SKM-1 treated with dmso at 0.1 percent for 144 hours (cell line): ENCODE data around the gene PSMD14.

Source experiments
- DNase-seq: peaks from one replicate; lab custom pipeline; 2025; ENCODE audit not compliant: unreplicated experiment; lab: John Stamatoyannopoulos, UW

Gene PSMD14

DNA sequence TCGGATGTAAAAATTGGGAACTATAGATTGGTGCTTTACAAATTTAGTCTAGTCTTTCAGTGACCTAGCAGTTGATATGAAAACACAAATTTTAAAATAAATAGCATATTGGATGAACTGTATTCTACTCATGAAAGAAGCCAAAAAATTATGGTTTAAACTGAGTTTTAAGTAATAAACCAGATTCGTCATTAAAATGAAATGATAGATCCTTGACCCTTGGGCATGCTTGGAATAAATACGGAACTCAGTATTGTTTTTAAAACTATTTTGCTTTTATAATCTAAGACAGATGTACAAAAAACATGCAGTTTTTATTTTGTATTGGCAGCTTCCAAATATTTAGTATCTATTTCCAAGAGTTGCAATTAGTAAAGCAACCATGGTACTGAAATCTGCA, 73.3 kb downstream of the PSMD14 start:
- DNase-seq = no peak

DNA sequence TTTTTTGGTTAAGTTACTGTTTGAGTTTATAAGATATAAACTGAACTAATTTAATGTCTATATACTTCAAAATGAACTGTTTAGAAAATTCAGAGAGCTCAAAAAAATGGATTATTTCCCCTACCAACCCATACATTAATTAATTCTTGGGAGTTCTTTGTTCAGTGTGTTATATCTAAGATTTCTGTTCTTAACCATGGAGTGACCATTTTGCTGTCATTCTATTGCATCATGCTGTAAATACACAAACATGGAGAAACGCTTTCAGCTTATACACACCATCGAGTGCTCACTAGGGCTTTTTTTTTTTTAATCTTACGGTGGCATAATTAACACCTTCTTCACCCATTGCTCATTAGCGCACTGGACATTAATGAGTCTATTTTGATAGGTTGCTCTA, 74.5 kb downstream of the PSMD14 start:
- DNase-seq = no peak

DNA sequence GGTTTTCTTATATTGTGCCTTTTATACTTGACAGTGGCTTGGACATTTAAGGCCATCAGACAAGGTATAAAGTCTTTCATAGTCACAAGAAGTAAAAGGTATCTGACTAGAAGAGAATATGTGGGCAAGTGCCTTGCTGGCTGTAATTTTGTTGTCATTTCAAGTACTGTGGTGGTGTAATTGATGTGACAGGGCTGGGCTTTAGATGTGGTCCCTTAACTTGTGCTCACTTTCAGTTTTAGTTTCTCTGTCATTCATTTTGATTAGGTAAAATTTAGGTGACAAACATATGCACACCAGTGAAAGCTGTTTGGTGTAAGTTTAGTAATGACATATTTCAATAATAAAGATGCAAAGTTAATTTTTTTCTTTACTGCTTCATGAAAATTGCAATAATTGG, 76.6 kb downstream of the PSMD14 start:
- no peak for DNase-seq

DNA sequence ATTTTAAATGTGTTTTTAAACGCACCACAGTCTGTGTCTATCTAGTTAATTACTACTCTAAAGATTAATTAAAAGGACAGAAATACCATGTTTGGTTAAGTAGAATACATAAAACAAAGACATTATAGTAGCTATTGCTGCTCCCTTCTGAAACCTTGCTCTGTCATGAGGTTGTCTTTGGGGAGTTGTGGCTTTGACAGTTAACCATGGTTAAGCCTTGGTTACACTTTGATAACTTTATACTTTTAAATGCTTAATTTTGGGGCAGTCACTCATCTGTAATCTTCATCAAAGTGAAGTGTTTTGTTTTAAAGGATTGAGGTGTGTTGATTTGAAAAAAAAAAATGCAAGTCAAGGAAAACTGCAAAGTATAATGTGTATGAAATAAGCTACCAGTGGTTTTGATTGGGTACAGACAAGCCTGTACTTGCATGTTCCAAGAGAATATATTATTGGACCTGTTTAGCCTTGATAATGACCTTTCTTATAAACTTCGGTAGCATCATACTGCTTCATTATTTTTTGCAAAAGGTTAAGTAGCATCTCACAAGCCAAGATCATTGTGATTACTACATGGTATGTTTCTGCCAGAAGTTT, 78.1 kb downstream of the PSMD14 start:
- no peak for DNase-seq

DNA sequence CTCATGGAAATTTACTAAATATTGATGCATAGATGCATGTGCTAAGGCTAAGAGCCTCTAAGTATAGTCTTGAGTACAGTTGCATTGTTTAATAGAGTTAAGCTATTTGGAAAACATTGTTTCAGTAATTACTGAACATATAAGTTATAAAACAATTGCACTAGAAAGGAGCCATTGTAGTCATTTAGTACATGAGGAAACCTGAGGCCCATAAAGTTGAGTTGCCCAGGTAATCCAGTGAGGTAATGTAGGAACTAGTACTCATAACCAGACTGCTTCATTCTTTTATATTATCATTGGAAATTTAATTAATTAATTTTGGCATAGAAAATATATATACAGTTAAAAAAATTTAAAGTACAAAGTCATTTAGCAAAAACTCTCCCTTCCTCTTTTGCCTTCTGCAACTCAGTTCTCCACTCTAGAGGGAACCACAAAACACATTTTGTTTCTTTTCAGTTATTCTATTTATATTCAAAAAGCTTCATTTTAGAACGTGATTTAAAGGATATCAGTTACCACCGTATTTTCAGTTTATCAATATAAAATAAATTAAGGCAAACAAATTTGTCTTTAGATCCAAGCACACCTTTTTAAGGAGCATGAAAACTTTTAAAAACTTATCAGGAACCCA, 80.0 kb downstream of the PSMD14 start:
- DNase-seq = no peak

DNA sequence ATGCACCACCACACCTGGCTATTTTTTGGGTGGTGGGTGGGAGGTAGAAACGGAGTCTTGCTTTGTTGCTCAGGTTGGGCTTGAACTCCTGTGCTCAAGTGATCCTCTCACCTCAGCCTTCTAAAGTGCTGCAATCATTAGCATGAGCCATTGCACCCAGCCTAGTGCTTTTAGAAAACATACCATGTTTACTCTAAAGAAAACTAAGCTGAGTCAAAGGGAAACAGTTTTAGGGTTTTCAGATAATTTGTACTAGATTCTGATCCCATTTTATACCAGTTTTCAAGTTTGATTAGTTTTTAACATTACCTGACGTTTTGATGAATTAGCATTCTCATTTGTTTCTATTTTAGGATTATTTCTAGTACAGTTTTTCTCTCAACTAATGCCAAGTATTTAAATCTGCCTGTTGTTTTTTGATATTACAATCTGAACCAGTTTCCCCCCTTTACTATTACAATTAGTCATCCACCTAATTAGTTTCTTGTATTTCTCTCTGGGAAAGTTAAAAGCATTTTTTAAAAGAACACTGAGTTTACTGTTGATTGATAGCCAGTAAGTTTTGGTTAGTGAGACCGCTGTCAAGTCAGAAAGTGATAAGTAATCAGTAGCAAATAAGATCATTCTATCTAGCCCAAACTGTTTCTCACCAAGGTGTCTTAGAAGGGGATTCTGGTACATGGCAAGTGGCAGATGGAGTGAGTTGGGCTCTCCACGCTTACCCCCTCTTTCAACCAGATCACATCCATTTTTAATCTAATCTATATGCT, 83.7 kb downstream of the PSMD14 start:
- no peak for DNase-seq

DNA sequence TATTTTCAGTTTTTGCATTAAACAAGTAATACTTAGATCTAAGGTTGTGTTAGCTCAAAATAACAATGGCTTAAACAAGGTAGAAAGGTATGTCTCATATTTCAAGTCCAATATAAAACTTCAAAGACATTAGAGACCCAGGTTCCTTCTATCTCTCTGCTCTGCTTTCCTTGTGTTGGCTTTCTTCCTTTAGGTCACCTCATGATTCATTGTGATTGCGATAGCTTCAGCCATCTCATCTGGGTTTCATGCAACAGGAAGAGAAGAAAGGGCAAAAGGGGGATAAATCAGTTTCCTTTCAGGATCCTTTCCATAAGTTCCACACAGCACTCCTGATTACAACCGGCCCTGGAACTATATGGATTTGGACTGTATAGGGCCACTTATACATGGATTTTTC, 91.9 kb downstream of the PSMD14 start:
- DNase-seq = no peak

DNA sequence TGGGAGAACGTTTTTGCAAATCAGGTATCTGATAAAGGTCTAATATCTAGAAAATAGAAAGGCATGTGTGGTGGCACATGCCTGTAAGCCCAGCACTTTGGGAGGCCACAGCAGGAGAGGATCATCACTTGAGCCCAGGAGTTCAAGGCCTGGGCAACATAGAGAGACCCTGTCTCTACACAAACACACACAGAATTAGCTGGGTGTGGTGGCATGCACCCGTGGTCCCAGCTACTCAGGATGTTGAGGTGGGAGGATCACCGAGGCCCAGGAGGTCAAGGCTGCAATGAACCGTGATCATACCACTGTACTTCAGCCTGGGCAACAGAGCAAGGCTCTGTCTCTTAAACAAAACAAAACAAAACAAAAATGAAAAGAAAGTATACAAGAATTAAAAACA, 94.1 kb downstream of the PSMD14 start:
- DNase-seq = no peak

DNA sequence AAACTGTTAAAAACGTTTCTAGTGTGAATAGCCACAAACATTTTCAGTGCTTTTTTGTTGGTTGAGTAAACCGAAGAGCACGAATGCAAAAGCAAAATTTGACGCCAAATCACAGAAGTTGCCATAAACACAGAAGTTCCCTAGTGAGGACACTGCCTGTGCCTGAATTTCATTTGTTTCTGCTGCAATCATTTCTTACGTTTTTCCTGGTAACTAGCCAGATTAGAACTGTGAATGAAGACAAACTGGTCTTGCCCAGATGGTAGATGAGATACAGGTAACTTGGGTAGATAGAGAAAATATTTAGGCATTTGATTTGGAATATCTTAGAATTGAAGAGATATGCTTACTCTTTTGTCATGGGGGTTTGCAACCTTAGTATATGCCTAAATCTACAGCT, 98.1 kb downstream of the PSMD14 start:
- DNase-seq = no peak

DNA sequence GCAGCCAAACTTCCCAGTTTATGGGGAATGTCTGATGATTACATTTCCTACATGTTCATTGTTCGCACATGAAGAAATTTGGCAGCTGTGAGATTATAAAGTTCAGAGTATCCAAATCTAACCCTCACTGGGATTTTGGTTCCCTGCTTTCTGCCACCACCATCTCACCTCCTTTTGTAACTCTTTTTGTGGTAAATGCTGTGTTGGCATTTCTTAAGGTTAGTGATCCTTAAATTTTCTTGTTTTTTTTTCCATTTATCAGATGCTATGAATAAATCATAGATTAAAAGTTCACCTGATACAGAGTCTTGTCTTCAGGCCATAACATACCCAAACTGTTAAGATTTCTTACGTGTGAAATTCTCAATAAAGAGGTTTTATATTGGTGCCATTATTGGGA, 99.4 kb downstream of the PSMD14 start:
- DNase-seq = no peak

DNA sequence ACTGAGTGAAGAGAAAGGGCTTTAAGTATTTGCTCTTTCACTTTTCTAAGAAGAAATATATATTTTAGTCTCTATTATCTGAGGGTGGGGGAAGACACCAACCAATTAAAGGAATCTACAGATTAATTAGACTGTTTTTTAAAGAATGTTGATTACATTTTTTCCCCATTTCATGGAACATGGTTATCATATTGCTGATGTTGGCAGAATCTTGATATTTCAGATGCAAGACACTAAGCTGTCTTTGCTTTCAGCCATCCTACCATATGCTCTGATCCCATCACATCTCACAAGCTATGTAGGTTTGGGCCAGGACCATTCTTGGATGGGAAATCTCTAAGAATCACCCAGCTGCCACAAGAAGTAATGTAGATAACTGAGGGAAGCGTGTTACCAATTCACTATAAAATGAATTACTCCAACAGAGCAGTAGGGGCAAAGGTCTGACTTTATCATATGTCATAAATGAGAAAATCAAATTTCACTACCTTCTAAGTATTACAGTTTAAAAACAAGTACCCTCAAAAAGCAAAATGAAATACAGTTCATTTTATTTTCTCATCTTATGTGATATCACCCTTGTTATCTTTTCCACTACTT, 101.2 kb downstream of the PSMD14 start:
- no peak for DNase-seq

DNA sequence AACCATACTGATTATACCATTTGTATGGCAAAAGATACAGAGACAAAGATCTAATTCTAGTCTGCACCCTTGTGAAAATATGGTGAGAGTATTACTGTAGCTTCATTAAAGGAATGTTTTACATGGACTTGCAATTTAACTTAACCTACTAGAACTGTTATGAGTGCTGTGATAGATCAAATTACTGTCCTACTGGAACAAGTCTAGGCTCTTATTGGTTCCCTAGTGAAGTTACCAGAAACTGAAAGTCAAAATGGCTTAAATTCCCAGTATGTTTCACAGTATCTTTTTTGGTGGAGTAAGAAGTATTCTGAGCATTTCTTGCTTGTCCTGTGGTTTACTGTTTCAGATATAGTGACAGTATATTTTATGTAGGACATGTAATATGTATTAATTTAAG, 104.1 kb downstream of the PSMD14 start:
- DNase-seq = no peak

DNA sequence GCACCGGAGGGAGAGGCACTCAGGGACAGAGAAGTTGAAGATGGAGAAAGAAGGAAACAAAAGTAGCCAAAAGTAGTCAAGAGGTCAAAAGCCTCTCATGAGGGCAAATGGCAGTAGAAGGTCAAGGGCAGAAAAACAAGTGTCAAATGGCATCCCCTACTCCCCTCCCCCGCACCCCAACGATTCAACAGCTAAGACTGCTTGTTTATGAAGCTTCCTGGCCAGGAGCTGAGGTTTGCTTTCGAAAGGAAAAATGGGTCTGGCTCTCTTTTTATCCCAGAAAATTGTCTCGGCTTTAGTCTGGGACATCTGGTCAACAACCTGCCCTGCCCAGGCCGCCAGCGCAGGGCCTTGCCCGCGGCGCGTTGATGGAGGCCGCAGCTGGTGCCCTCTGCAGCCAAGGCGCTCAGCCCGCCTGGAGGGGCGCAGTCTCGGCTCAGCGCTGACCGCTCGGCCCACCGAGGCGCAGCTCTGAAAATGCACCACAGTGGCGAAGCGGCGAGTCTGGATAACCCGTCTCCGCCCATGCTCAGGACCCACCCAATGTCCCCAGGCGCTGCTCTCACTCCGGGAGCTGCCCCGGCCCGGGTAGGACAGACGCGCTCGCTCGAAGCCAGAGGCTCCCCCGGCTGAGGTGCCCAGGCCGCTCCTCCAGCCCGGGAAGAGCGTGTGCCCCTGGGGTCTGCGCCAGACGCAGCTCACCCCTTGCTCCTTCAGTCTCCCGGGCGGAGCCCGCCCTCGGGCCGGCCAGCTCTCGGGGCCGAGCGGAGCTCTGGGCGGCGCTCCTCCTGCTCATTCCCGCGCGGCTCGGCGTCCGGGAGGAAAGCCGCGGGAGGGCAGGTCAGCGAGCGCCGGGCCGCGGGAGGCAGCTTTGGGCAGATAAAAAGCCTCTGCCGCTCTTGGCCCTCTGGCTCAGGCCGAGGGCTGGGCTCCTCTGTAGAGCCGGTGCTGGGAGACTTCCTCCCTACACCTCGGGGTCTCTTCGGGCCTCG, 106.1 kb downstream of the PSMD14 start:
- DNase-seq = no peak

DNA sequence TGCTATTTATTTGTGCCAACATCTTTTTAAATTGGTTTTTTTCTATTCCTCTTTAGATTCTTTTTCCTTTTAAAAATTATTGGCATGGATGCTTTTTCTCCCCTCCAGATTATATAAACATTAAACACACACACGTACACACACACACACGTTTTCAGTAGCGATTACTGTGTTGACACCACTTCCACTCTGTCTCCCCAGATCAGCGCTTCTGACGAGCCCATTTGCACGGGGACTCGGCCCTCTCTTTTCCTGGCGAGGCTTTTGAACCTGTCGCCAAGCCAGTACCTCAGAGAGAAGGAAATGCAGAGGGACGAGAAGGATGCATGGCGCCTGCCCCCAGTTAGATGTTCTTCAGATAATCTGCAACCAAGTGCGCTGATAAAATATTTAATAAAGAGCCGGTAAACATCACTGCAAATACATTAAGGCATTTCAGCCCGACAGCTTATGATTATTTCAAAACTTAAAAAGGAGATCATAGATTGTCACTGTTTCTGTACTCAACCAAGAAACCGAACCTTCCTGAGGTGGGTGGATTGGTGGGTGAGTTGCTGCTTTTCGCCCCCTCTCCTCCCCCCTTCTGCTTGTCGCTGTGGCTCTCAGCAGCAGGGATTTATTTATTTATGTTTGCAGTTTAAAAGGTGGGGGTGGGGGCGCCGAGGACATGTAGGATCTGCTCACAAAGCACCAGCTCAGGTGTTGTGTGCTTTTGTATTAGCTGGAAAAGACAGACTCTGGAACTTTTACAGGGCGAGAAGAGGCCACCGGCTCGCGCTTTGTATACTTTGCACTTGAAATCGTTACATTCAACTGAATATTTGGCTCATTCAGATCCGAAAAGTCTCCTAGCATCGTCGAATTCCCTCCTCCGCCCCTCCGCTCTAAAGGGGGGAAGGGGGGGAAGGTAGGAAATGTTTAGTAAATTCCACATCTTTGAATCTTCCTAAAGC, 107.1 kb downstream of the PSMD14 start:
- no peak for DNase-seq

DNA sequence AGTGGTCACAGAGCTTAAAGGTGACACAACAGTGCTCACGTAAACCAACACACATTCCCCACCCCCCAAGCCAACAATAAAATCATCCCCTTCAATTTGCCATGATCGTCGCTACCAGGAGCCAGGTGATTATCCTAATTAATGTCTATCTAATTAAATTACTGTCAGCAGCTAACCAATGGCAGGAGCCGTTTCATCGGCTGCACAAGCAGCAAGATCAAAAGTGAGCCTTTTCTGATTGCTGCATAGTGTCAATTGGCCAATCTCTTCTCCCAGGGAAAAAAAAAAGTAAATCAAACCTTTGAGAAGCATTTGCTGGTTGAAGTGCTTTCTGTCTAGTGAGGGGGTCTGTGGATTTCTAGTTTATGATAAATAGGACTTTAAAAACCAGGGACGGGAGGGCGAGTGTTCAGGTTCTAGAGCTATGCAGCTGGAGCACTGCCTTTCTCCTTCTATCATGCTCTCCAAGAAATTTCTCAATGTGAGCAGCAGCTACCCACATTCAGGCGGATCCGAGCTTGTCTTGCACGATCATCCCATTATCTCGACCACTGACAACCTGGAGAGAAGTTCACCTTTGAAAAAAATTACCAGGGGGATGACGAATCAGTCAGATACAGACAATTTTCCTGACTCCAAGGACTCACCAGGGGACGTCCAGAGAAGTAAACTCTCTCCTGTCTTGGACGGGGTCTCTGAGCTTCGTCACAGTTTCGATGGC, 107.9 kb downstream of the PSMD14 start, which contains the start of gene TBR1:
TBR1 (plus strand) TSS at position 311 of the 721 bp plus-strand sequence; CDS start at position 425, 114 bp downstream.
- no peak for DNase-seq

DNA sequence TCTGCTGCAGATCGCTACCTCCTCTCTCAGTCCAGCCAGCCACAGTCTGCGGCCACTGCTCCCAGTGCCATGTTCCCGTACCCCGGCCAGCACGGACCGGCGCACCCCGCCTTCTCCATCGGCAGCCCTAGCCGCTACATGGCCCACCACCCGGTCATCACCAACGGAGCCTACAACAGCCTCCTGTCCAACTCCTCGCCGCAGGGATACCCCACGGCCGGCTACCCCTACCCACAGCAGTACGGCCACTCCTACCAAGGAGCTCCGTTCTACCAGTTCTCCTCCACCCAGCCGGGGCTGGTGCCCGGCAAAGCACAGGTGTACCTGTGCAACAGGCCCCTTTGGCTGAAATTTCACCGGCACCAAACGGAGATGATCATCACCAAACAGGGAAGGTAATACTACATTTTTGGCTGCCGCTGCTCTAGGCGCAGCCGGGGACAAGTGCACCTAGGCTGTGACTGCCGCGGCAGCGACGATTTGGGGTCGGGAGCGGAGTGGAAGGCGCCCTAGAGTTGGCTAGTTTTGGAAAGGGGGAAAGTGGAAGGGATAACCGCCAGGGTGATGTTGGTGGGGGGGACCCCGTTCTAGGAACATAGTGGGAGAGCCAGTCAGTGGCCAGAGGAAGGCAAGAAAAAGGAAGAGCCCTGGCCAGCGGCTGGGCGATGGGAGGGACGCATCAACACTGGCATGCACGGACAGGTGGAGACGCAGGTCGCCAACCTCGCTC, 108.6 kb downstream of the PSMD14 start:
- no peak for DNase-seq

DNA sequence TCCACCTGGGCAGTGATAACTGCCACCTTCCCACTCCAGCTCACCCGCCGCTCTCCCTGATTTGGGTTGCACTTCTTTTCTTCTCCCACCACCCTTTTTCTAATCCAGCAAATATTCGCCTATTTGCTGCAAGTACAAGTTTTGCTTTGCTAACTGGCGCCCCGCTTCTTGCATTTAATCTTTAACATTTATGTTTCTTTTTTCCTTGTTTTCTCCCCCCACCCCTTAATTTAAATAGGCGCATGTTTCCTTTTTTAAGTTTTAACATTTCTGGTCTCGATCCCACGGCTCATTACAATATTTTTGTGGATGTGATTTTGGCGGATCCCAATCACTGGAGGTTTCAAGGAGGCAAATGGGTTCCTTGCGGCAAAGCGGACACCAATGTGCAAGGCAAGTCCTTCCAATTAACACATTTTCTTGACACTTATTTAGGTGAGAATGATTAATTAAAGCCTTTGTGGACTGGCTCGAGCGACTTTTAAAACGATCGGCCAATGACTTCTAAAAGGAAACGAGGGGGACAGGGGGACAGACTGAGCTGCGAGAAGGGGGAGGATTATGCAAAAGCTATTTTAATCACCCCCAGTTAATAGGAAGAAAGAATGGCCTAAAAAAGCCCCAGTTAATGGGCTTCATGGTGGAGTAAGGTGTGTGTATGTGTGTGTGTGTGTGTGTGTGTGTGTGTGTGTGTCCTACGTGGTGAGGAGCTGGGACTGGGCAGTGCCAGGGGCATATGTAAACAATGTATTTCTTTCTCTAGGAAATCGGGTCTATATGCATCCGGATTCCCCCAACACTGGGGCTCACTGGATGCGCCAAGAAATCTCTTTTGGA, 109.4 kb downstream of the PSMD14 start:
- DNase-seq = no peak
